DND-41 (cell line): ENCODE data around the gene RYR2.

Source experiments
- ATAC-seq: fragments of 200-7000 bp; cut with Tn5 transposase; 3 replicates; pipeline ENCODE4 v1.9.1; 2021; ENCODE audit warnings: low read depth; ENCODE audit not compliant: insufficient read depth
- DNase-seq: peaks from one replicate; pipeline ENCODE4 v3.0.0-alpha.2; 2020
- H2AFZ ChIP-seq: 2 replicates; pipeline ENCODE4 v1.6.0; 2012; ENCODE audit warnings: low read depth, low read length
- H3K27ac ChIP-seq: 2 replicates; pipeline ENCODE4 v1.5.1; 2012; ENCODE audit warnings: low read length, inconsistent platforms
- H3K27me3 ChIP-seq: fragments of 200-600 bp; sonication (generic); 2 replicates; pipeline ENCODE4 v1.6.0; 2012; ENCODE audit warnings: low read length, mild to moderate bottlenecking, inconsistent platforms; ENCODE audit not compliant: insufficient read depth, poor library complexity
- H3K36me3 ChIP-seq: 2 replicates; pipeline ENCODE4 v1.5.1; 2012; ENCODE audit warnings: low read length, inconsistent platforms; ENCODE audit not compliant: insufficient read depth
- H3K4me1 ChIP-seq: 2 replicates; pipeline ENCODE4 v1.5.1; 2012; ENCODE audit warnings: mild to moderate bottlenecking, low read length; ENCODE audit not compliant: insufficient read depth
- H3K4me2 ChIP-seq: 2 replicates; pipeline ENCODE4 v1.6.0; 2012; ENCODE audit warnings: mild to moderate bottlenecking, moderate library complexity, low read length, inconsistent platforms; ENCODE audit not compliant: insufficient read depth
- H3K4me3 ChIP-seq, 2 experiments: fragments of 200-600 bp in 1 of 2; shearing (Covaris generic) in 1 of 2; 2 replicates each; pipeline ENCODE4 v1.5.1; 2012 to 2016; ENCODE audit warnings: inconsistent platforms in 2 of 2, low read length in 2 of 2, mild to moderate bottlenecking in 2 of 2, low read depth in 1 of 2, moderate library complexity in 1 of 2
- H3K79me2 ChIP-seq: 2 replicates; pipeline ENCODE4 v1.6.0; 2012; ENCODE audit warnings: low read length, inconsistent platforms; ENCODE audit not compliant: insufficient read depth
- H3K9ac ChIP-seq: 2 replicates; pipeline ENCODE4 v1.6.0; 2012; ENCODE audit warnings: low read depth, mild to moderate bottlenecking, inconsistent platforms, low read length, moderate library complexity
- H3K9me3 ChIP-seq: 2 replicates; pipeline ENCODE4 v1.5.1; 2012; ENCODE audit warnings: low read length, moderate library complexity, mild to moderate bottlenecking, inconsistent platforms; ENCODE audit not compliant: insufficient read depth, severe bottlenecking
- H4K20me1 ChIP-seq: 2 replicates; pipeline ENCODE4 v1.6.0; 2012; ENCODE audit warnings: low read length; ENCODE audit not compliant: insufficient read depth
- EZH2 ChIP-seq: IDR thresholded peaks from 3 replicates; pipeline ENCODE4 v1.6.1; 2012; ENCODE audit warnings: borderline replicate concordance, low read depth, mild to moderate bottlenecking, moderate library complexity, low read length, inconsistent platforms; ENCODE audit not compliant: severe bottlenecking
- TF ChIP-seq, protein P1 (sequence below): IDR thresholded peaks from 2 replicates; pipeline ENCODE4 v1.5.1; 2012; ENCODE audit warnings: borderline replicate concordance, low read length, moderate library complexity, mild to moderate bottlenecking; ENCODE audit not compliant: poor library complexity, severe bottlenecking; ENCODE audit errors: extremely low read depth

The RYR2 gene

DNA sequence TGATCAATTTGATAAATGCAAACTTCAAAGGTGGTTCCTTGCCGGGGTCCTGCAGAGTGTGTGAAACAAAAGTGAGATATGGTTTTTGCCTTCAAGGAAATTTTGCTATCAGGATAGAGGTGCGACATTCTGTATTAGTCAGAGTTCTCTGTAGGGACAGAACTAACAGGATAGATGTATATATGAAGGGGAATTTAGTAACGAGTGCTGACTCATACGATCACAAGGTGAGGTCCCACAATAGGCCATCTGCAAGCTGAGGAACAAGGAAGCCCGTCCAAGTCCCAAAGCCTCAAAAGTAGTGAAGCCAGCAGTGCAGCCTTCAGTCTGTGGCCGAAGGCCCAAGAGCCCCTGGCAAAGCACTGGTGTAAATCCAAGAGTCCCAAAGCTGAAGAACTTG is 157.0 kb downstream of the RYR2 start:
- Histone ChIP-seq H3K9ac (no peak overlapping the region), H3K4me1 (no peaks in the 10 kb centered on the region), H3K79me2 (no peaks in the 10 kb centered on the region), H4K20me1 (no peaks in the 10 kb centered on the region), H3K4me3 (no peak overlapping the region), H3K36me3 (no peaks in the 10 kb centered on the region), H3K27ac (no peak overlapping the region), H3K4me2 (no peak overlapping the region), H2AFZ (no peak overlapping the region), H3K27me3 (no peaks in the 10 kb centered on the region), H3K9me3 (no peaks in the 10 kb centered on the region)
- no peak for DNase-seq
- no peak for TF ChIP-seq EZH2
- TF ChIP-seq, protein P1, sequence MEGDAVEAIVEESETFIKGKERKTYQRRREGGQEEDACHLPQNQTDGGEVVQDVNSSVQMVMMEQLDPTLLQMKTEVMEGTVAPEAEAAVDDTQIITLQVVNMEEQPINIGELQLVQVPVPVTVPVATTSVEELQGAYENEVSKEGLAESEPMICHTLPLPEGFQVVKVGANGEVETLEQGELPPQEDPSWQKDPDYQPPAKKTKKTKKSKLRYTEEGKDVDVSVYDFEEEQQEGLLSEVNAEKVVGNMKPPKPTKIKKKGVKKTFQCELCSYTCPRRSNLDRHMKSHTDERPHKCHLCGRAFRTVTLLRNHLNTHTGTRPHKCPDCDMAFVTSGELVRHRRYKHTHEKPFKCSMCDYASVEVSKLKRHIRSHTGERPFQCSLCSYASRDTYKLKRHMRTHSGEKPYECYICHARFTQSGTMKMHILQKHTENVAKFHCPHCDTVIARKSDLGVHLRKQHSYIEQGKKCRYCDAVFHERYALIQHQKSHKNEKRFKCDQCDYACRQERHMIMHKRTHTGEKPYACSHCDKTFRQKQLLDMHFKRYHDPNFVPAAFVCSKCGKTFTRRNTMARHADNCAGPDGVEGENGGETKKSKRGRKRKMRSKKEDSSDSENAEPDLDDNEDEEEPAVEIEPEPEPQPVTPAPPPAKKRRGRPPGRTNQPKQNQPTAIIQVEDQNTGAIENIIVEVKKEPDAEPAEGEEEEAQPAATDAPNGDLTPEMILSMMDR, result no peak
- no peak for ATAC-seq

DNA sequence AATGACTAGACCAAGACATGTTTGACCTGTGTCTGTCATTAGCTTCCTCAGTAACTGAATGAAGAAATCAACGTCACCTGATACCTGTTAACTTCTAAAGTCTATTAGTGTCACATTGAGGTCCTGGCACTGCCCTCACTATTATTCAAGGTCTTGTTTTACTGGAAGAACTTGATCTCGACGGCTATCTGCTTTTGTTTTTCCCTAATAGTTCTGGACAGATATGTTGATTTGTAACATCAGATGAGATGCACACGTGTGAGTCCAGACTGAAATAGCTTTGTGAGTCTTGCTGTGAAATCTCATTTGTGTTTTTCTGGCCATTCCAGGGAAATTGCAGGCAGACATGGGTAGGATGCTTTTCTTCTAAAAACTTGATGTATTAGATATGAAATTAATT is 159.2 kb downstream of the RYR2 start:
- Histone ChIP-seq H3K4me1 (no peaks in the 10 kb centered on the region), H3K9me3 (no peaks in the 10 kb centered on the region), H3K9ac (no peak overlapping the region), H2AFZ (no peak overlapping the region), H3K36me3 (no peaks in the 10 kb centered on the region), H3K4me3 (no peak overlapping the region), H4K20me1 (no peaks in the 10 kb centered on the region; the same call in 1 of the 2 replicates), H3K4me2 (no peak overlapping the region), H3K79me2 (no peaks in the 10 kb centered on the region), H3K27me3 (no peaks in the 10 kb centered on the region), H3K27ac (no peak overlapping the region)
- DNase-seq, result no peak
- TF ChIP-seq EZH2, result no peak
- TF ChIP-seq, protein P1, result no peak
- ATAC-seq, result no peak

DNA sequence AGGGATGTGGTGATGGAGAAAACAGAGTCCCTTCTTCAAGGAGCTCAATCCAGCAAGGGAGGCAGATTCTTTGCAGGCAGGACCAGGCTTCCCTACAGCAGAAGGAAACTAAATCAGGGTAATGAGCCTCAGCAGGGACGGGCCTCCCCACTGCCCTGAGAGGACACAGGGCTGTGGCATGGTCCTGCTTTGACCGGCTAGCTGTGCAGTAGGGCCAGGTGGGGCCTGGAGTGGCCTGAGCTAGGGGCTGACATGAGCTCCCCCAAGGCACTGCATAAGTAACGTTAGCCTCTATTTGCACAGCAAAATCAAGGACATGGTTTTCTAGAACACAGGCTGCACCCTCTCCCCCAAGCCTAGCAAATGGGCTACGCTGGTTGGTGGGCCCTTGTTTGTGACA is 162.9 kb downstream of the RYR2 start:
- TF ChIP-seq, protein P1, result no peak
- Histone ChIP-seq H3K9ac (no peak overlapping the region), H3K4me3 (no peak overlapping the region), H3K9me3 (no peaks in the 10 kb centered on the region), H2AFZ (no peak overlapping the region), H3K27ac (no peak overlapping the region), H3K4me1 (no peaks in the 10 kb centered on the region), H3K4me2 (no peak overlapping the region), H3K27me3 (no peaks in the 10 kb centered on the region), H4K20me1 (no peaks in the 10 kb centered on the region; the same call in 1 of the 2 replicates), H3K36me3 (no peaks in the 10 kb centered on the region), H3K79me2 (no peaks in the 10 kb centered on the region)
- DNase-seq (no peak), ATAC-seq (no peak)
